HG03135 (cell line): ENCODE measurements around the gene IGLON5.

Source experiments
- ATAC-seq: cut with Tn5 transposase; IDR thresholded peaks from one replicate; pipeline ENCODE4 v1.9.1; 2021; ENCODE audit warnings: mild to moderate bottlenecking, moderate library complexity; ENCODE audit not compliant: unreplicated experiment

Gene IGLON5

DNA sequence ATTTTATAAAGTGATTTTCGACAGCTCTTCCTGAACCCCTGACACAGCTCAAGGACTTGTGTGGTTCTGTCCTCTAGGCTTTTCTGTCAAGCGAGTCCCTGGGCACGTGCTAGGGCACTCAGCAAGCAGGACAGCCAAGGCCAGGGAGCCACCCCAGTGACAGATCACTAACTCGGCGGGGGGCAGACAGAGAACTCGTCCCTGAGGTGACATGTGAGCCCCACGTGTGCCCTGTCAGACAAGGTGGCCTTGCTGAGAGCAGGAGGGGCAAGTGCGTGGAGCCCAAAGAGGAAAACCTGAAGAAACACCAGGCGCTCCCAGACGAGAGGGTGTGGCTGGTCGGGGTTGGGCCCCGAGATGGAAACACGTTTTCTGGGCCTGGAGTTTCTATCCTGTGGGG, 49.8 kb downstream of the IGLON5 start:
- ATAC-seq = no peak

DNA sequence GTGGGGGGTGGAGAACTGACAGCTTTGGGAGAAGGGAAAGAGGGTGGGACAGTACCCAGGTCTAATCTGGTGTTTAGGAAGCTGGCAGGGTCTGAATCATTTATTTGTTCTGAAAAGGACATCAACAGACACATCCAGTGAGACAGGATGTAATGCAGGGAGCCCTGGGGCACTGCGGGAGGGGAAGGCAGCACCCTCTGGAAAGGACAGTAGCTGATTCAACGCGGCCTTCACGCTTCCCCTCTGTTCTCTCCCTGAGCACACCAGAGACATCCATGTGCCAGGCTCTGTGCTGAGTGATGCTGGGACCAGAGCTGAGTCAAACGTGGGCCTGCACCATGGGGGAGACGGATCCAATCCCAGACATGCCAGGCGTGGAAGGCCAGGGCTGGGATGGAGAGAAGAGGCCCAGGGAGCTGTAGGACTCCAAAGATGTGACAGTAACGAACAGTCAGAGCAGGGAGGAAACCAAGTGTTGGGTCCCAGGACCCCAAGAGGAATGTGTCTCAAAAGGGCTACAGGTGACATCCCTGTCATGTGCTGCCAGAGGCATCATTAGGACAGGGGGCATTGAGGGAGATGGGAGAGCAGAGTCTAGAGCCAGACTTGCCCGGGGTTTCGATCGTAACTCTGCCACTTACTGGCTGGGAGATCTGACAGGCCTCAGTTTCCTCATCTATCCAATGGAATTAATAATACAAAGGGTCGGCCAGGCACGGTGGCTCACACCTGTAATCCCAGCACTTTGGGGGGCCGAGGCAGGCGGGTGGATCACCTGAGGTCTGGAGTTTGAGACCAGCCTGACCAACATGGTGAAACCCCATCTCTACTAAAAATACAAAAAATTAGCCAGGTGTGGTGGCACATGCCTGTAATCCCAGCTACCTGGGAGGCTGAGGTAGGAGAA, 53.0 kb downstream of the IGLON5 start:
- ATAC-seq = no peak

DNA sequence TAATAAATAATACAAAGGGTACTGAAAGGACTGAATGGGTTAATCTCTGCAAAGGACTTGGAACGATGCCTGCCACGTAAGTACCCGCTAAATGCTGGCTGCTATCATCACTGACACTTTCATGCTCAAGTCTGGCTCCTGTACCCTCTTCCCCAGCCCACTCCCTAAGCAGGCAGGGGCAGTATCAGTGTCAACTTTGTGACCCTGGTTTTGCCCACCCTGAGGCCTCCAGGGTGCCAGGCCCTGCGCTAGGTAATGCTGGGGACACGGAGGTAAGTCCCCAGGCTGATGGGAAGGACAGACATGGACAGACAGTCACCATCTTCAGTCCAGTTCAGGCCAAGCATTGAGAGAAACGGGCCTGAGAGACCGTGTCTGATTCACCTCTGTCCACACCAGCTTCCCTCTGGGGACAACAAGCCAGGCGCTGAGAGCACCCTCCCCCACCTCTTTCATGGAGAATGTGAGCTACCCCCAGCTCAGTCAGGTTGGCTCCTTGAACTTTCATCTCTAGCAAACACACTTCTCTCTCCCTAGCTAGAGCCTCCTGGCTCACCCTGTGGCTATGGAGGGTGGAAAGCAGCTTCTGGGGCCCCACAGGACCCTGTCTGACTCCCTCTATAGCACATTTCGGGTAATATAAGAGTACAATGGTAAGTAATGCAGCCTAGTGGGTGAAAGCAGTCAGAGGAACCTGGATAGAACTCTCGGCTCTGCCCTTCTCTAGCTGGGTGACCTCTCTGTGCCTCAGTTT, 53.9 kb downstream of the IGLON5 start:
- no peak for ATAC-seq

DNA sequence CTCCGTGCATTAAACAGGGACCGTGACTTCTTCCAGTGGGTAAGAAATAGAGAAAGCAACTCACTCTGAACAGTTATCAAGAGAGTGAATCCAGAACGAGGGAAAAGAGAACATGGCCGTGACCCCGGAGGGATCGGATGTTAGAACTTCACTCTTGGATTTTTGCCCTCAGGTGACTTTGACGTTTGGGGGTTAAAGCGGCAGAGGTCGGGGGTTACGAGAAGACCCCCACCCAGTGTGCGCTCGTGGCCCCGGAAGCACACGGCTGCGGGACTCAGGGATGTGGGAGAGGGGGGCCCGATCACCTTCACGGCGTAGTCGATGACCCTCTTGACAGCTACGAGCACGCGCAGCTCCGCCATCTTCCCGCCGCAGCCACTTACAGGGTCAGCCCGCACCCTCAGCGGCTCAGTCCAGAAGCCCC, 54.5 kb downstream of the IGLON5 start, which contains the start of gene ETFB:
TSS of gene ETFB (minus strand) at position 424 of the 424 bp plus-strand sequence. CDS start at position 362, 62 bp downstream.
- ATAC-seq = no peak

DNA sequence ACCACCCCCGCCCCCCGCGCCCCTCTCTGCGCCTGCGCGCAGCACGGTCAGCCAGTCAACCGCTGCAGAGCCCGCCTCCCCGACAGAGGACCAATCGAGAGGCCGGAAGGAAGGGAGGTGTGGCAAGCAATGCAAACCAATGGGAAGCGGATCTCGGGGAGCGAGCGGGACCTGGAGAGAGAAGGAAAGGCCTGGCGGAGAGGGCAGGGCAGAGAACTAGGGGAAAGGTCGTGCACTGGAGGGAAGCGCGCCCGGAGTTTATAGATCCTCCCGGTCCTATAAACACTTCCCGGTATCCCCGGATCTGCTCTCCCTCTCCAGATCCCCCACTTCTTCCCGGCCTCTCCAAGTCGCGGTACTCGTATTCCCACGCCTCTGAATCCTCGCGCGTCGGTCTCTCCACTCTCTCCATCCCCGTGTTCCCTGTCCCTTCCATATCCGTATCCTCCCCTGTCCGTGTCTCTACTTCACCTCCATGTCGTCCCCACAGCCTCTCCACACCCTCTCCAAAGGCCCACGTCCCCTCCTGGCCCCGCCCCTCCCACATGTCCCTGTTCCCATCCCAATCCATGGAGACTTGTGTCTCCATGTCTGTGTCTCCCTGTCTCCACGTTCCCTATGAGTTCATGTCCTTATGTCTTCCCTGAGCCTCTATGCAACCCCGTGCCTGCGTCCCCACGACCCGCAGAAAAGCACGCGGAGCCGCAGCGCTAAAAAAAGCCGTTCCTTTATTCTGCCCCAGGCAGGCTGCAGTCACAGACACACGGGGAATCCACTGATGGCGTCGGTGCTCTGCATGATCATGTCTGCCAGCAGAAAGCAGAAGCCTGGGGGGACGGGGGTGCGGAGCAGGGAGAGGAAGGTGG, 55.2 kb downstream of the IGLON5 start:
- ATAC-seq = peak; percentile 36

DNA sequence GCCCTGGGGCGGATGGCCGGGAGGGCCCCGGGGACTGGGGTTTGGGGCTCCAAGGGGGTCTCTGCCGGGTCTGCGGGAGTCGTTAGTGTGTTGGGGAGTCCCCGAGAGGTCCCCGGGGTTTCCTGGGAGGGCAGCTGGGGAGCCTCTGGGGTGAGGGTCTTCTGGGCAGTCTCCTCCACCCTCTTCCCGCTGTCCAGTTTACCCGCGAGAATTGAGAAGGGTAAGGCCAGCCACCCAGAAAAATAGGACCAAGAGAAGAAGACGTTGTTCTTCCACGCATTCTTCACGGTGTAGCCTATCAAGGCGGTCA, 55.8 kb downstream of the IGLON5 start:
- ATAC-seq = no peak

DNA sequence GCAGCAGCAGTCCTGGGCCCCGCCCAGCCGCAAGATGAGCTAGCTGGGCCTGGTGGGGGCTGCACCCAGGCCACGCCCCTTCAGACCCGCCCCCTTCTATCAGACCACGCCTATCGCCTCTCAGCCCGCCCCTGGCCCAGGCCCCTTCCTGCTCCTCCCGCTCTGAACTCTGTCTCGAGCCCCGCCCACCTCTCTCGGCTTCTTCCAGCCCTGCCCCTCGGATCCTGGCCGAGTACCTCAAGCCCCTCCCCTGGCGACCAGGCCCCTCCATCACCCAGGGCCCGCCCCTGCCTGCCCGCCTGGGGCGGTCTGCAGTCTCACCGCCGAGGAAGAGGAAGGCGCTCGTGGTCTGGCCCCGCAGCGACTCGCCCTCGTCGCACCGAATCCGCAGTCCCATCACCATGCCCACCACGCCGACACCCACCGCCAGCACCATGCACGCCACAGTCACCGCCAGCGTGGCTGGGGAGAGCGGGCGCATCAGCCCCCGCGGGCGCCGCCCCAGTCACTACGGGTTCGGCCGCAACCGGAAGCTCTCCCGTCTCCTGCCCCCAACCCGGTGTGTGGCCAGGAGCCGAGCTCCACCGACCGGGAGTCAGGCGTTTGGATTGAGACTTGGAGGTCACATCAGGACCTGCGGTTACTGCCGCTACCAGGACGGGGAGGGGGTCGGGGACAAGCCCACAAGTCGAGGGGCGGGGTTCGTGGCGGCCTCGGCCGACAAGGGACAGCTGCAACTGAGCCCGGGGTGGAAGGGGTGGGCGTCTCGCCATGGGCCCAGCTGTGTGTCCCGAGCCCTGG, 56.3 kb downstream of the IGLON5 start:
- ATAC-seq = peak; percentile 76

DNA sequence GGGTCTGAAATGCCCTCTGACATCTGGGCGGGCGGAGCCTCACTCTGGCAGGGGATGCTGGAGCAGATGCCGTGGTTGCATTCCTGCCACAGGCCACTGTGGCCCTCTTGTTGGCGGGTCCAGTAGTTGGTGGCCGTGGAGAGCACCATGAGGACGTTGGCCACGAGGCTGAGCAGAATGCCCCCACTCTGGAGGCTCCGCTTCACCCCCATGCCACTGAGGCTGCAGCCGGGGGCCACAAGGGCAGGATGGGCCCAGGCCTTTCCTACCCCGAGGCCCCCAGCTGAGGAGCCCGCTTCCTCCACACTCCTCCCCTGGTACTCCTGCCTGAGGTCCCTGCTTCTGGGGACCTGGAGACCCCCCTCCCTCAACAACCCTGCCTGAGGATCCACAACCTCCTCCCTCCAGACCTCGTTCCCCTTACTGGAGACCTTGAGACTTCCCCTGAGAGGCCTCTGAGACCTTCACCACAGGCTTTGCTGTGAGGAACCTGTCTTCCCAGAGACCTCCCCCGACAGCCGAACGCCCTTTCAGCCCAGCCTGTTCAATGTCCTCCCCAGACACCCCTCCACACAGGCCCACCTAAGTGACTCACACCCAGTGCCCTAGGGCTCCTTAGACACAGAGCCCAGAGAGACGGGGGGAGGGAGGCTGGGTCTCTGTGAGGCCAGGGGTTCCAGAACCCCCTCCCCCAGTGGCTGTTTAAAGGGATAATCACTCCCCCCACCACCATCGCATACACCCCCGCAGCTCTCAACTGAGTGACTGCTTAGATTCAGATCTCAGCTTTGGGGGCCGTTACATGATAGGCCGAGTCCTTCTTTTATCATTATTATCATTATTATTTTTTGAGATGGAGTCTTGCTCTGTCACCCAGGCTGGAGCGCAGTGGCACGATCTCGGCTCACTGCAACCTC, 57.2 kb downstream of the IGLON5 start, which contains the start of gene CLDND2:
TSS of gene CLDND2 (minus strand) at position 638 of the 917 bp plus-strand sequence. CDS start at position 212, 426 bp downstream.
- ATAC-seq = no peak

DNA sequence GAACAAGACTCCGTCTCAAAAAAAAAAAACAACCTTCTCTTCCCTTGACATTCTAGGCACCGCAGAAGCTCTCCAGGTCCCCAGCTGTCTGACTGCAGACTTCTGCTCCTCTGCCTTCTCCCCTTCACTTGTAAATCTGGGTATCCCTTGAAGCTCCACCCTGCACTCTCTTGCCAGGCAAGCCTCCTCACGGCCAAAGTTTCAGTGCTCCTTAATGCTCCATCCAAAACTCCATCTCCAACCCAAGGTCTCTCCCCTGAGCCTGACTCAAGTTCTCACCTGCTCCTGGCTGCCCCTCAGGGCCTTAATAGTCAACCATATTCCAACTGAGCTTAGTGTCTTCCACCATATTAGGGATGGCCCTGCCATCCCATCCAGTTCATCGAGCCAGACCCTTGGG, 58.8 kb downstream of the IGLON5 start:
- ATAC-seq = no peak

DNA sequence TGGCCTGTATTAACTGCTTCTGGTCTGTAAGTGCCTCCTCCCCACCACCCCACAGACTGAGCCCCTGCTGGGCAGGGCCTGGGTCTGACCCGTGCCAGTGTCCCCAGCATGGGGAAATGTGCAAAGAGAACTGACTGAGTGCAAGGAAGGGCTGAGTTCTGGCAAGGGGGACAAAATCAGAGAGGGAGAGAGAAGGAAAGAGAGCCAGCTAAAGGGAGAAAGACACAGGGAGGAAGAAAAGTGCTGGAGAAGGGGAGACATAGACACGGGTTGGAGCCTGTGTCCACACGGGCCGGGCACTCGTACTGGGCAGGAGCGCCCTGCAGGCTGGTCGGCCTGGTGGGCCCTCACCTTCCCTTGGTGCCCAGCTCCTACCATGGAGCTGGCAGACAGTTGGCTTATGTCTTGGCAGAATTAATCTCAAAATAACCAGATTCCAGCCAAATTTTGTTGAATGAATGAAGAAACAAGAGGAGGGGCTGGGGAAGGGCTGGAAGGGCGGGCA, 59.8 kb downstream of the IGLON5 start:
- ATAC-seq = no peak

DNA sequence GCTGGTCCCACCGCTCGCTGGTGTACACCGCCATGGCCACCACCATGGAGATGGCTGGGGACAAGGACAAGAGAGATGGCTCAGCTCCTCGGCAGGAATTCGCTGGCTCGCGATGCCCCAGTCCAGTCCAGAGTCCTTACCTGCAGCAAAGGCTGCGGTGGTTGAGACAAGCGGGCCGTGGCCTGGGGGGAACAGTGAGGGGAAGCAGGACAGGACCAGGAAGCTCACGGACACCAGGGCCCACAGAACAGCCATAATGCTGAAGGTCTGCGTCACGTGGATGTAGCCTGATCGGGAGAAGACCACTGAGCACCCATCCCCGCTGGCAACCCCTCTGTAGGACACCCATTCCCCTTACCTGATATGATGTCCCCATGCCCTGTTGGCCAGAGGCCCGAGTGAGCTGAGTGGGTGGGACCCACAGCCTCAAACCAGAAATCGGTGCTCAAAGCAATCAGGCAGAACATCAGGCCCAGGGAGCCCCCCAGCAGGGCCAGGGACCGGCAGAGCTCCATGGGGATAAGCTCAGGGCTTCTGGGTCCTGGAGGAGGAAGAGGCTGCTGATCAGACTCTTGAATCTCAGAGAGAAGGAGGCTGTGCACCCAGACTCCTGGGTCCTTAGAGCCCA, 60.7 kb downstream of the IGLON5 start:
- no peak for ATAC-seq

DNA sequence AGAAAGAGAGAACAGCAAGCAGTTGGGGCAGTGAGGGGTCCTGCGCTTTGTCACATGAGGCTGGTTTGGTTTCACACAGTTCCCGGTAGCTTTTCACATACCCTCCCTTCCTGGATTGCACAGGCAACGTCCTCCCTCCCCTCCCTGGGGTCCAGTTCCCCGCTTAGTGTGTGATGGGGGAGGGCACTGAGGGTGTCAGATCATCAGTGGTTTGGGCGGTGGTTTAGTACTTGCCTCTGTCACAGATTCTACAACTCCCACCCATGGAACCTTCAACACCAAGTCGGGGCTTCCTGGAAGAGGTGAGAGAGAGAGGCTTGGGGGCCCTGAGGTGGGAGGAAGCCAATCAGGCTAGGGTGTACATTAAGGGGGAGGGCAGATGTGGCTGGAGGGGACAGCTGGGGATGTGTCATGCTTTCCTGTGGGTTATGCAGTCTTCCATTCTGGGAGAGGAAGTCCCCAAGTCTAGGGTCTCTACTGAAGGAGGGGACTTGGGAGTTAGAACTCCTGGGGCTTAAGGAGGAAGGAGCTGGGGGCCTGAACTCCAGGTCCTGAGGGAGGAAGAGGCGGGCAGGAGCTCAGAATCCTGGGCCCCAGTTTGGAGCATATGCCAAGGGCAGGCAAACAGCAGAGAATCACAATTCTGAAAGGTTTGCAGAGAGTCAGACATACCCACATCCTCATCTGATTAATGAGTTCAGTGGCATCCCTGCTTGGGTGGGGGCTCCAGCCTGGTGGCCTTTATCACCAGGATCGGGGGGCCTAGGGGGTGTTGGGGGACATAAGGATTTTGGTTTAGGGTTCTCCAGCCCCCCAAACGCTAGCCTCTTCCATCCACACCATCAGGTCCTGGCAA, 61.4 kb downstream of the IGLON5 start, which contains the start of gene NKG7:
TSS of gene NKG7 (minus strand) at position 6 of the 856 bp plus-strand sequence. CDS start 119 bp downstream, outside the sequence.
- peak; percentile 40 for ATAC-seq

DNA sequence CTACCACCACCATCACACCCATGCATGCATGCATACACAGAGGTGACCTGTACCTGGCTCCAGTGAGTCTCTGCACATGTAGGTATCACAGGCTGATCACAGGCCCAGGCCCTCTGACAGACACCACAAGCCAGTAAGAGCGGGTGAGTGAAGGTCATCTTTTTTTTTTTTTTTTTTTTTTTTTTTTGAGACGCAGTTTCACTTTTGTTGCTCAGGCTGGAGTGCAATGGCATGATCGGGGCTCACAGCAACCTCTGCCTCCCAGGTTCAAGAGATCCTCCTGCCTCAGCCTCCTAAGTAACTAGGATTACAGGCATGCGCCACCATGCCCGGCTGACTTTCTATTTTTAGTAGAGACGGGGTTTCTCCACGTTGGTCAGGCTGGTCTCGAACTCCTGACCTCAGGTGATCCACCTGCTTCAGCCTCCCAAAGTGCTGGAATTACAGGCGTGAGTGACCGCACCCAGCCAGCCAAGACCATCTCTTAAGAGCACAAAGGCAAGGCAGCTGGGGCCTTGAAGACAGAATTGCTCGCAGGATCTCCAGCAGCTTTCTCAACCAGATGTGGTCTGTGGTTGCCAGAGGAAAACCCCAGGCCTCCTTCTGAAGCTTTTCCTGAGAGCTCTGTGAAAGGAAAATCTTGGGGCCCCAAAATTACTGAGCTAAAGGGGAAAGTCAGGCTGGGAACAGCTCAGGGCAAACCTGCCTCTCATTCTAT, 64.2 kb downstream of the IGLON5 start:
- no peak for ATAC-seq

DNA sequence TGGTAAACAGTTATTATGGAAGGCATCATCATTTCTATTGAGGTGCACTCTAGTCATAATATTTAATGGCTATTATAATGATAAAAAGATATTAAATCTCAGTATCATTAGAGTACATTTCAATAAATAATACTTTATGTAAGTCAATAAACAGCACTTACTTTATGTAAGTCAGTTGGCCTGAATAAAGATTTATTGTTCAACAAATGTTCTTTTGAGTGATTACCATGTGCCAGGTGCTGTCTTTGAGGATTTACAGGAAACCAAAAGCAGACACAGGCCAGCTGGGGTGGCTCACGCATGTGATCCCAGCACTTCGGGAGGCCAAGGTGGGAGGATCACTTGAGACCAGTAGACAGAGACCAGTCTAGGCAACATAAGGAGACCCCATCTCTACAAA, 66.0 kb downstream of the IGLON5 start:
- no peak for ATAC-seq

DNA sequence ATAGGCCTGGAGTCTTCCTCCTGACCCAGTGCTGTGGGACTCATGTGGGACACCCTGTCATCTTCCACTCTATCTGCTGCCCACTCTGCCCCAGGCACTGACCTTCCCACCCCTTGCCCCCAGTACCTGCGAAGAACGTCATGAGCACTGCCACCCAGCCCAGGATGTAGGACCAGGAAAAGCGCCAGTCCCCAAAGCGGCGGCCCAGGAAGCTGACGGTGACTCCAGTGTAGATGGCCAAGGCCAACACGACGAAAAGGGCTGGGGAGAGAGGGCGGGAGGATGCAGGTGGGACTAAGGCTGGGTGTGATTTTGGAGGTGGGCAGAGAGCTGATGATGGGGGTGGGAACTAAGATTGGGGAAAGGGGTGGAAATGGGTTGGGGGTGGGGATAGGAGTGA, 68.9 kb downstream of the IGLON5 start:
- ATAC-seq = no peak
